PFSK-1 (cell line): ENCODE results near the gene APAF1.

Source experiments
- FOXP2 ChIP-seq: optimal IDR thresholded peaks from 2 replicates; pipeline ENCODE3; 2011; ENCODE audit warnings: borderline replicate concordance, control low read depth, inconsistent platforms; ENCODE audit not compliant: insufficient read depth; ENCODE audit errors: extremely low read length, extremely low read depth
- POLR2AphosphoS5 ChIP-seq: IDR thresholded peaks from 2 replicates; pipeline ENCODE4 v1.6.1; 2012; ENCODE audit warnings: low read depth, mild to moderate bottlenecking, control low read depth, low read length, moderate library complexity
- REST ChIP-seq, 2 experiments: IDR thresholded peaks; 2 replicates each; pipeline versions ENCODE4 v1.6.1 to v1.8.0; 2011 to 2012; ENCODE audit warnings: low read depth in 2 of 2, low read length in 2 of 2, control low read depth in 1 of 2, inconsistent platforms in 1 of 2, mild to moderate bottlenecking in 1 of 2, moderate library complexity in 1 of 2; ENCODE audit not compliant: insufficient read depth in 1 of 2
- SIN3A ChIP-seq: IDR thresholded peaks from 2 replicates; pipeline ENCODE4 v1.6.1; 2012; ENCODE audit warnings: mild to moderate bottlenecking, low read length, moderate library complexity, borderline replicate concordance; ENCODE audit not compliant: insufficient read depth
- TAF1 ChIP-seq: IDR thresholded peaks from 2 replicates; pipeline ENCODE4 v1.6.1; 2012; ENCODE audit warnings: low read length, control low read depth, borderline replicate concordance; ENCODE audit not compliant: insufficient read depth

The APAF1 gene

GRCh38 chr12:98651328-98651727 lies 6.2 kb downstream of the APAF1 start:
- TF ChIP-seq POLR2AphosphoS5 (no peak), FOXP2 (no peak), SIN3A (no peak), REST (IDR thresholded peaks at IDR 0.05; ENCODE audit: insufficient read depth in 1 of 2, low read depth in 2 of 2, low read length in 2 of 2) (no peak), TAF1 (no peak)

- no peak for TF ChIP-seq FOXP2
- TF ChIP-seq REST (IDR thresholded peaks at IDR 0.05; ENCODE audit: insufficient read depth in 1 of 2, low read depth in 2 of 2, low read length in 2 of 2): no peak
- TF ChIP-seq POLR2AphosphoS5: no peak
- TF ChIP-seq SIN3A: no peak
- no peak for TF ChIP-seq TAF1
Observed at GRCh38 chr12:98653866-98654493, 8.9 kb downstream of the APAF1 start.

- TF ChIP-seq POLR2AphosphoS5 (no peak), TAF1 (no peak), SIN3A (no peak), FOXP2 (no peak), REST (IDR thresholded peaks at IDR 0.05; ENCODE audit: insufficient read depth in 1 of 2, low read depth in 2 of 2, low read length in 2 of 2) (no peak)
Observed at GRCh38 chr12:98656289-98657101, 11.4 kb downstream of the APAF1 start.

- TF ChIP-seq SIN3A: no peak
- no peak for TF ChIP-seq REST (IDR thresholded peaks at IDR 0.05; ENCODE audit: insufficient read depth in 1 of 2, low read depth in 2 of 2, low read length in 2 of 2)
- no peak for TF ChIP-seq FOXP2
- no peak for TF ChIP-seq TAF1
- TF ChIP-seq POLR2AphosphoS5: no peak
Observed at GRCh38 chr12:98660521-98660920, 15.4 kb downstream of the APAF1 start.

GRCh38 chr12:98669751-98670150 lies 24.7 kb downstream of the APAF1 start:
- TF ChIP-seq REST (IDR thresholded peaks at IDR 0.05; ENCODE audit: insufficient read depth in 1 of 2, low read depth in 2 of 2, low read length in 2 of 2) (no peak), TAF1 (no peak), SIN3A (no peak), POLR2AphosphoS5 (no peak), FOXP2 (no peak)
